GM19372 (cell line): ENCODE measurements around the gene TRMT2A.

Experiments used
- ATAC-seq: cut with Tn5 transposase; IDR thresholded peaks from one replicate; pipeline ENCODE4 v1.9.1; 2021; ENCODE audit warnings: mild to moderate bottlenecking, low read depth, moderate library complexity; ENCODE audit not compliant: unreplicated experiment

Gene TRMT2A

GRCh38 chr22:20149257-20150250 lies 32.5 kb upstream of the TRMT2A start:
- ATAC-seq = no peak

- no peak for ATAC-seq
These were observed 31.4 kb upstream of the TRMT2A start for GRCh38 chr22:20148414-20148813.

GRCh38 chr22:20147237-20147988 lies 30.4 kb upstream of the TRMT2A start:
- ATAC-seq = no peak

GRCh38 chr22:20146777-20147176 lies 29.8 kb upstream of the TRMT2A start:
- ATAC-seq = no peak

- ATAC-seq = no peak
These were observed 28.8 kb upstream of the TRMT2A start for GRCh38 chr22:20145832-20146223.

- ATAC-seq = no peak
These were observed 28.3 kb upstream of the TRMT2A start for GRCh38 chr22:20145206-20145831.

- no peak for ATAC-seq
These were observed 27.0 kb upstream of the TRMT2A start for GRCh38 chr22:20143883-20144665.

GRCh38 chr22:20142711-20143621 lies 25.9 kb upstream of the TRMT2A start:
- no peak for ATAC-seq

- ATAC-seq = no peak
These were observed 24.4 kb upstream of the TRMT2A start for GRCh38 chr22:20141186-20142077.

- ATAC-seq = no peak
These were observed 23.5 kb upstream of the TRMT2A start for GRCh38 chr22:20140521-20140964.

GRCh38 chr22:20140107-20140445 lies 23.1 kb upstream of the TRMT2A start:
- ATAC-seq = no peak

GRCh38 chr22:20139391-20140106 lies 22.5 kb upstream of the TRMT2A start:
- ATAC-seq = no peak

GRCh38 chr22:20138868-20139267 lies 21.8 kb upstream of the TRMT2A start:
- ATAC-seq = no peak

GRCh38 chr22:20138417-20138738 lies 21.4 kb upstream of the TRMT2A start:
- ATAC-seq = no peak

- no peak for ATAC-seq
These were observed 20.8 kb upstream of the TRMT2A start for GRCh38 chr22:20137671-20138416.

GRCh38 chr22:20137113-20137512 lies 20.1 kb upstream of the TRMT2A start:
- ATAC-seq = no peak

- ATAC-seq = no peak
These were observed 19.5 kb upstream of the TRMT2A start for GRCh38 chr22:20136603-20136873.
